Measurements from ENCODE around the gene C9orf50. TPM values are rescaled to one million over a fixed set of nuclear protein-coding genes. Genes with fewer than 3 reads are reported as not detected.

Gene C9orf50
- total and polyA plus RNA-seq, 7 donors = 0.03 to 1.2 (median 0.82) TPM; not detected in 4

DNA sequence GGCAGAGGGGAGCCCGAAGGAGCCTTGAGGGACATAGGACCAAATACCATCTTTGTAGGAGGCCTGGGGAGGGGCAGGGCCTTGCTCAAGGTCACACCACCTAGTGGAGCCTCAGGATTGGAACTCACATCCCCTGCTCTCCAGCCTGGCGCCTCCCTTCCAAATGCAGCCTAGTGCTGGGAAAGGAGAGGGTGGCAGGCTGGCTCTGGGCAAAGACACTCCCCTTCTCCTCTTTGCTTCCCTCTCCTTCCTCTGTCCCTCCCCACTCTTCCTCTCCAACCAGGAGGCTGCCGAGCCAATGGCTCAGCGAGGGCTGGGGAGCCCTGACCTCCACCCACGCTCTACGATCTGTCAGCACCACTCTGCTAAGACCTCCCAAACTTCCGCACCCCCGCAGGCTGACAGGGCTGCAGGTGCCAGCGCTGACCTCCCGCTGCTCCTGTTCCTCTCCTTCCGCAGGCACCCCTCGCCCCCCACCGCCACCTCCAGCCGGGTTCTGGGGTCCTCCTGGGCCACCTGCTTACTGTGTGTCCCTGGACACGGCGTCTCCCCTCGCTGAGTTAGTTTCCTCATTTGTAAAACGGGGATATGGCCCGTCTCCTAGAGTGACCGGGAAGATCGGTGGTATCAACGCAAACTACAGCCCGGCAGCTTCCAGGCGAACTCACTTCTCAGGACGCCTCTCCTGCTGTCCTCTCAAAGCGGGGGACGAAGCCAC, 52.9 kb downstream of the C9orf50 start:
- intact Hi-C loops (cut with DNase I) = loop anchor here (1.0 to 5.0 kb wide), 2 partner anchors 156 to 393 kb away; no protein-coding TSS in a partner anchor
- TF ChIP-seq, protein P1, sequence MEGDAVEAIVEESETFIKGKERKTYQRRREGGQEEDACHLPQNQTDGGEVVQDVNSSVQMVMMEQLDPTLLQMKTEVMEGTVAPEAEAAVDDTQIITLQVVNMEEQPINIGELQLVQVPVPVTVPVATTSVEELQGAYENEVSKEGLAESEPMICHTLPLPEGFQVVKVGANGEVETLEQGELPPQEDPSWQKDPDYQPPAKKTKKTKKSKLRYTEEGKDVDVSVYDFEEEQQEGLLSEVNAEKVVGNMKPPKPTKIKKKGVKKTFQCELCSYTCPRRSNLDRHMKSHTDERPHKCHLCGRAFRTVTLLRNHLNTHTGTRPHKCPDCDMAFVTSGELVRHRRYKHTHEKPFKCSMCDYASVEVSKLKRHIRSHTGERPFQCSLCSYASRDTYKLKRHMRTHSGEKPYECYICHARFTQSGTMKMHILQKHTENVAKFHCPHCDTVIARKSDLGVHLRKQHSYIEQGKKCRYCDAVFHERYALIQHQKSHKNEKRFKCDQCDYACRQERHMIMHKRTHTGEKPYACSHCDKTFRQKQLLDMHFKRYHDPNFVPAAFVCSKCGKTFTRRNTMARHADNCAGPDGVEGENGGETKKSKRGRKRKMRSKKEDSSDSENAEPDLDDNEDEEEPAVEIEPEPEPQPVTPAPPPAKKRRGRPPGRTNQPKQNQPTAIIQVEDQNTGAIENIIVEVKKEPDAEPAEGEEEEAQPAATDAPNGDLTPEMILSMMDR (IDR thresholded peaks at IDR 0.05) = no peak
- TF ChIP-seq EP300 (IDR thresholded peaks at IDR 0.05) = no peak
- TF ChIP-seq POLR2A (IDR thresholded peaks at IDR 0.05) = no peak
- peak in 3 of 4 donors; percentile 15 to 34 (median 29) for TF ChIP-seq POLR2AphosphoS5 (IDR thresholded peaks at IDR 0.05)
- DNase-seq = no peak
- Histone ChIP-seq H3K27ac (peak overlapping the region; percentile 76 to 87 (median 81)), H3K9me3 (no peaks in the 10 kb centered on the region), H3K27me3 (no peaks in the 10 kb centered on the region), H3K36me3 (no peaks in the 10 kb centered on the region), H3K4me3 (peak overlapping the region; percentile 25 to 74 (median 63)), H3K4me1 (peaks cover 0 to 40% (median 35%) of the 10 kb centered on the region in 4 donors)
- 4 to 7% methylated on average over 27 of the region's 27 CpGs for WGBS, 2 donors

DNA sequence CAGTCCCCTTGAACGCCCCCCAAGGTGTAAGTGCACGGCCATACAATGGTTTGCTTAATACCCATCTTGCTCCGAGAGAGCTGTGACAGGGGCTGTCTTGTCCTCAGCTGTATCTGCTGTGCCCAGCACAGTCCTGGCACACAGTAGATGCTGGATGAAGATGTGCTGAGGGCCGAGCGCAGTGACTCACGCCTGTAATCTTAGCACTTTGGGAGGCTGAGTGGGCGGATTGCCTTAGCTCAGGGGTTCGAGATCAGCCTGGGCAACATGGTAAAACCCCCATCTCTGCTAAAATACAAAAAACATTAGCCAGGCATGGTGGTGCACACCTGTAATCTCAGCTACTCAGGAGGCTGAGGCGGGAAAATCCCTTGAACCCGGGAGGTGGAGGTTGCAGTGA, 53.6 kb downstream of the C9orf50 start:
- H3K27me3 ChIP-seq = no peaks in the 10 kb centered on the region
- TF ChIP-seq POLR2AphosphoS5 (IDR thresholded peaks at IDR 0.05) (no peak), POLR2A (IDR thresholded peaks at IDR 0.05) (no peak), EP300 (IDR thresholded peaks at IDR 0.05) (no peak)
- TF ChIP-seq, protein P1 (IDR thresholded peaks at IDR 0.05) = no peak
- peaks cover 0 to 40% (median 36%) of the 10 kb centered on the region in 4 donors for H3K4me1 ChIP-seq
- intact Hi-C loops (cut with DNase I) = loop anchor here (5.0 kb wide), 1 partner anchor 155 kb away; no protein-coding TSS in a partner anchor
- H3K4me3 ChIP-seq = no peak overlapping the region
- H3K9me3 ChIP-seq = no peaks in the 10 kb centered on the region
- H3K27ac ChIP-seq = peak overlapping the region in 3 of 4 donors; percentile 80 to 87 (median 82)
- 81 to 89% methylated on average over 10 of the region's 10 CpGs for WGBS, 2 donors
- no peak for DNase-seq
- no peaks in the 10 kb centered on the region for H3K36me3 ChIP-seq

DNA sequence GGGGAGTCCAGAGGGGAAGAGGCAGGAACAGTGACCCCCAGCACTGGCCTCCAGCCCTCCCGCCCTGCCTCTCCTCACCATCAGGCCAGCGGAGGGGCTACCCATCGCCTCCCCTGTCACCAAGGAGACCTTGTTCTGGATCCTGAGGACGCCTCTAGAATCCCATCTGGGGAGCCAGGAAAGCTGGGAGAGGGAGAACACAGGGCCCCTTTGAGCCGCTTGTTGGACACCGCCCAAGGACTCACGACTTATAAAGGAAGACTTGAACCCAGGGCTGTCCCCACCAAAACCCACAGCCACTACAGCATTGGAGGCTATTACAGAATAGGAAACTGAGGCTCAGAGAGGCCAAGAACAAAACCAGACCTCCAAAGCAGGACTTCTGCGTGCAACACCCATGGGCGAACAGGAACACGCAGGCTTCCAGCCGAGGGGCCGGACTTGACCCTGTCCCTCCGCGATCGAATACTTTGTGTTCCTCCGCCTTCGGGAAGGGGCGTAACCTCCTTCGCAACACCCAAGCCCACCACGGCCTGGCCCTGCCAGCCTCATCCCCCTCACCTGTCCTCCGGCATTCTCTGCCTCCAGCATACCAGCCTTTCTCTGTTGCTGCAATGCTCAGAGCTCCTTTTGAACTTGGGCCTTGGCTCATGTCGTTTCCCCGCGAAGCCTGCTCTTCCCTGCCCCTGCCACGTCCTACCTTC, 54.2 kb downstream of the C9orf50 start:
- H3K27me3 ChIP-seq = no peaks in the 10 kb centered on the region
- 91 to 92% methylated on average over 25 of the region's 25 CpGs for WGBS, 2 donors
- no peak for DNase-seq
- H3K4me1 ChIP-seq = peaks cover 0 to 45% (median 42%) of the 10 kb centered on the region in 4 donors
- intact Hi-C loops (cut with DNase I) = loop anchor here (5.0 kb wide), 1 partner anchor 154 kb away; no protein-coding TSS in a partner anchor
- H3K36me3 ChIP-seq = no peaks in the 10 kb centered on the region
- TF ChIP-seq, protein P1 (IDR thresholded peaks at IDR 0.05) = no peak
- TF ChIP-seq POLR2A (IDR thresholded peaks at IDR 0.05) (no peak), EP300 (IDR thresholded peaks at IDR 0.05) (no peak), POLR2AphosphoS5 (IDR thresholded peaks at IDR 0.05) (no peak)
- no peaks in the 10 kb centered on the region for H3K9me3 ChIP-seq
- peak overlapping the region in 1 of 4 donors; percentile 82 for H3K27ac ChIP-seq
- no peak overlapping the region for H3K4me3 ChIP-seq

DNA sequence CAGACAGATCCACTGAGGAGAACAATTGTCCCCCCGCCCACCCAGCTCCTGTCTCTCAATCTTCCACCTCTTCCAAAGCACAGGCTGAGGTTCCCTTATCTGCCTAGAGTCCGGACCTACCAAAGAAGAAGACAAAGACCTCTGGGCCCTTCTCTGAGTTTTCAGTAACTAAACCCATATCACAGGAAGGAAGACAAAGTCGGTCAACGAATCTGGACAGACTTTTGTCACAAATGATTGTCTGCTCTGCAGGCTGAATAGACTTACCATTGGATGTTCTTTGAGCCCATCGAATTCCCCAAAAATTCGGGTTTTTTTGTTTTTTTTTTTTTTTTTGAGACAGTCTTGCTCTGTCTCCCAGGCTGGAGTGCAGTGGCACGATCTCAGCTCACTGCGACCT, 58.0 kb downstream of the C9orf50 start:
- H3K27me3 ChIP-seq = no peaks in the 10 kb centered on the region
- intact Hi-C loops (cut with DNase I) = no loop called here
- H3K4me1 ChIP-seq = peaks cover 0 to 16% (median 15%) of the 10 kb centered on the region in 4 donors
- TF ChIP-seq EP300 (IDR thresholded peaks at IDR 0.05) (no peak), POLR2AphosphoS5 (IDR thresholded peaks at IDR 0.05) (no peak), POLR2A (IDR thresholded peaks at IDR 0.05) (no peak)
- TF ChIP-seq, protein P1 (IDR thresholded peaks at IDR 0.05) = no peak
- no peak overlapping the region for H3K4me3 ChIP-seq
- H3K9me3 ChIP-seq = no peaks in the 10 kb centered on the region
- no peak for DNase-seq
- H3K36me3 ChIP-seq = no peaks in the 10 kb centered on the region
- no peak overlapping the region for H3K27ac ChIP-seq
- 83 to 86% methylated on average over 8 of the region's 8 CpGs for WGBS, 2 donors

Data from sigmoid colon (tissue), 7 donors.